ENCODE data around the gene DNAAF5.

Gene DNAAF5

DNA sequence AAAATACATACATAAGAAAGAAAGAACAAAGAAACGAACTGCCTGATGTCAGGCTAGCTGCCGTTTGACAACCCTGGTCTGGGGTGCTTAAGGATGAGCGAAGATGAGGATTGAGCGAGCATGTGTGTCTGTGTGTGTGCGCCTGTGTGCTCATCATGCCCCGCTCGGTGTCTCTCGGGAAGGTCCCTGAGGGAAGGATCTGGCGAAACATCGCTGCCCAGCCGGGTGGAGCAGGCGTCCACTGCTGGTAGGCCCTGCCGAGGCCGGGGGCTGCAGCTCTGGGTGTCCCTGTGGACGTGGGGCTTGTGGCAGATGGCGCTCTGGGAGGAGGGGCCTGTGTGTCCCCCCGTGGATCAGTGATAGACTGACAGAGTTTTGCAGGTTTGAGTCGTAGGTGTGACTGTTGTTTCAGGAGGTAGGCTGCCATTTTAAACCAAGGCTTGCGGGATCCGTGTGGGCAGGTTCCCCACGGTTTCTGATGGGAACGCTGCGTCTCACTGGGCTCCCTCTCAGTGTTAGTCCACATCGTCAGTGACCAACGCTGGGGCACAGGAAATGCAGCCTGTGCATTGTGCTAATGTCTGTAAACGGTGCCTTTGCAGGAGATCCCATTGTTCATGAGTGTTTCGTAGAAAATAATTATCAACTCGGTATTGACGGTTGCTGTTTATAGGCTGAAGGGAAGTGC lies 99.9 kb downstream of the DNAAF5 start:
- DNase-seq = no peak
- no peak overlapping the region for H2BK12ac ChIP-seq (ENCODE audit: low read length)

DNA sequence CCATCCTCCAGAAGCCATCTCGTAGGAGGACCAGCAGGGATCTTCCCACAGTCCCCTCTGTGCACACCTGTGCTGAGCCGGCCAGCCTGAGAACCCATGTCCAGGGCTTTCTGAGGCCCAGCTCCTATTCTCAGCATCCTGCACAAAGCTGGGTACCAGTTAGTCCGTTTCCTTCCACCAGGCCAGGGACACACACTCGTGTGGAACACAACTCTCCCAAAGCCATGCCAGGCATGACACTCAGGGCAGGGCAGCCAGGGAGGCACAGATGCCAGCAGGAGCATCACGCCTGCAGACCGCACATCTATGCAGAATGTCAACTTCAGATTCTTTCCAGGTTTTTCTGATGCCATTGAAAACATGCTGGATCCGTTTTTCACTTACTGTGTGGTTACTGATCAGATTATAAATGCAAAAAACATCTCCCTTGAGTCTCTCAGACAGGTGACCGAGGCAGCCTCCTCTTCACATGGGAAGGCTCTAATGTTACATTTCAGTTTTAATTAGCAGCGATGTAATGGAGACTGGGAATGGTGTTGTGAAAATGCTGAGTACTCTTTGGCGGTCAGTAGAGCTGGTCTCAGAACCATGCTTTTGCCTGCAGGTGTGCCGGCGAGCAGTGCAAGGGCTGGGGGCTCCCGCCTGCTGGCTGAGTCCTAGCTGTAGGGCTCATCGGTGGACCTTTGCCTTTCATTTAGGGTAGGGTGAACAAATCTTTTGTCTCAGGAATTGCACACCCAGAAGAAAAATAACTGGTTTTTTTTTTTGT lies 102.5 kb downstream of the DNAAF5 start:
- no peak overlapping the region for H2BK5ac ChIP-seq (ENCODE audit: low read depth, low read length, poor library complexity)
- no CpG with 5 or more reads among the region's 14 CpGs for WGBS (ENCODE audit: extremely low coverage, insufficient coverage, insufficient read length)
- H4K8ac ChIP-seq (ENCODE audit: low read depth, low read length) = no peak overlapping the region
- H4K91ac ChIP-seq (ENCODE audit: low read depth, low read length) = no peak overlapping the region
- peaks cover 2% of the 10 kb centered on the region for H3K9me3 ChIP-seq (ENCODE audit: insufficient read depth, low read depth, low read length)
- no peak overlapping the region for H3K14ac ChIP-seq (ENCODE audit: low read length)
- H3K27me3 ChIP-seq (ENCODE audit: insufficient read depth, low read length) = no peaks in the 10 kb centered on the region
- peak overlapping the region; percentile 53 for H3K4ac ChIP-seq (ENCODE audit: low read depth, low read length)
- peaks cover 5% of the 10 kb centered on the region for H3K79me2 ChIP-seq (ENCODE audit: control insufficient read depth, insufficient read depth, low read length, poor library complexity)
- H3K23ac ChIP-seq (ENCODE audit: low read length) = no peak overlapping the region
- no peak overlapping the region for H2AFZ ChIP-seq (ENCODE audit: insufficient read depth, low read length, poor library complexity)
- H3K79me1 ChIP-seq (ENCODE audit: low read length) = peaks cover 2% of the 10 kb centered on the region
- no peak overlapping the region for H4K12ac ChIP-seq (ENCODE audit: low read depth, low read length)
- DNase-seq = no peak
- no peak overlapping the region for H2BK120ac ChIP-seq (ENCODE audit: insufficient read depth, low read length, poor library complexity)
- peaks cover 15 to 18% of the 10 kb centered on the region in 2 experiments for H3K4me1 ChIP-seq (ENCODE audit: control insufficient read depth in 1 of 2, insufficient read depth in 2 of 2, low read length in 2 of 2)
- H3K9ac ChIP-seq (ENCODE audit: low read length) = no peak overlapping the region
- no peak overlapping the region for H3K18ac ChIP-seq (ENCODE audit: low read length)
- H3K27ac ChIP-seq (ENCODE audit: low read depth, low read length) = no peak overlapping the region
- H3K36me3 ChIP-seq (ENCODE audit: control insufficient read depth in 1 of 2, insufficient read depth in 2 of 2, low read length in 2 of 2) = peaks cover 4 to 5% of the 10 kb centered on the region in 2 experiments
- no peak overlapping the region for H3K4me2 ChIP-seq (ENCODE audit: low read length)
- no peak overlapping the region for H3K4me3 ChIP-seq (ENCODE audit: low read depth, low read length)
- H2BK12ac ChIP-seq (ENCODE audit: low read length) = no peak overlapping the region
- no peak overlapping the region for H2AK5ac ChIP-seq (ENCODE audit: low read length)

More for the DNA sequence above, 99.9 kb downstream of the DNAAF5 start:
- Histone ChIP-seq H4K91ac (ENCODE audit: low read depth, low read length) (no peak overlapping the region), H3K9me3 (ENCODE audit: insufficient read depth, low read depth, low read length) (no peaks in the 10 kb centered on the region), H3K27me3 (ENCODE audit: insufficient read depth, low read length) (no peaks in the 10 kb centered on the region), H3K36me3 (ENCODE audit: control insufficient read depth in 1 of 2, insufficient read depth in 2 of 2, low read length in 2 of 2) (peaks cover 3 to 10% of the 10 kb centered on the region in 2 experiments), H3K14ac (ENCODE audit: low read length) (no peak overlapping the region), H3K4me3 (ENCODE audit: low read depth, low read length) (no peak overlapping the region), H3K4me1 (ENCODE audit: control insufficient read depth in 1 of 2, insufficient read depth in 2 of 2, low read length in 2 of 2) (peaks cover 7 to 8% of the 10 kb centered on the region in 2 experiments), H4K12ac (ENCODE audit: low read depth, low read length) (no peak overlapping the region), H2BK120ac (ENCODE audit: insufficient read depth, low read length, poor library complexity) (no peak overlapping the region), H3K79me1 (ENCODE audit: low read length) (no peaks in the 10 kb centered on the region), H3K9ac (ENCODE audit: low read length) (no peak overlapping the region), H3K4ac (ENCODE audit: low read depth, low read length) (no peak overlapping the region), H3K23ac (ENCODE audit: low read length) (no peak overlapping the region), H2AFZ (ENCODE audit: insufficient read depth, low read length, poor library complexity) (no peak overlapping the region), H3K4me2 (ENCODE audit: low read length) (no peak overlapping the region), H3K27ac (ENCODE audit: low read depth, low read length) (no peak overlapping the region), H3K79me2 (ENCODE audit: control insufficient read depth, insufficient read depth, low read length, poor library complexity) (peaks cover 12% of the 10 kb centered on the region), H2BK5ac (ENCODE audit: low read depth, low read length, poor library complexity) (no peak overlapping the region), H4K8ac (ENCODE audit: low read depth, low read length) (no peak overlapping the region), H2AK5ac (ENCODE audit: low read length) (no peak overlapping the region), H3K18ac (ENCODE audit: low read length) (no peak overlapping the region)
- WGBS (ENCODE audit: extremely low coverage, insufficient coverage, insufficient read length) = no CpG with 5 or more reads among the region's 29 CpGs

DNA sequence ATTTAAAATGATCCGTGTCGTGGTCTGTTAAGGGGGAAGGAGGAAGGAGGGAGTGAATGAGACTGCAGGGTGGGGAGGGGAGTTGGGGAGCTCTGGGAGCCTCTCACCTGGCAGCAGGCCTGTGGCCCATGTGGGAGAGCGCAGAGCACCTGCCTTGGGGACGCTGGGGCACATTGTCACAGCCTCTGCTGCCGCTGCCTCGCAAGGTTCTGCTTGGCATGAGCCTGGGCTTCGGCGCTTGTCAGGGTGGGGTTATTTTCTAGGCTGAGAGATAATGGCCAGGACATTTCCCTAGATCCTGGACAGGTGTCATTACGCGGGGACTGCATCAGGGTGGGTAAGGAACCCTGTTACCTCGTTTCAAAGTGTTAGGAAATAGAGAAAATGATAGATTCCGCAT lies 103.6 kb downstream of the DNAAF5 start:
- Histone ChIP-seq H2AK5ac (ENCODE audit: low read length) (no peak overlapping the region), H3K4me2 (ENCODE audit: low read length) (no peak overlapping the region), H2BK5ac (ENCODE audit: low read depth, low read length, poor library complexity) (no peak overlapping the region), H3K14ac (ENCODE audit: low read length) (no peak overlapping the region), H3K23ac (ENCODE audit: low read length) (no peak overlapping the region), H3K9me3 (ENCODE audit: insufficient read depth, low read depth, low read length) (peaks cover 2% of the 10 kb centered on the region), H3K79me1 (ENCODE audit: low read length) (peaks cover 2% of the 10 kb centered on the region), H3K4me1 (ENCODE audit: control insufficient read depth in 1 of 2, insufficient read depth in 2 of 2, low read length in 2 of 2) (peaks cover 15 to 18% of the 10 kb centered on the region in 2 experiments), H3K4me3 (ENCODE audit: low read depth, low read length) (no peak overlapping the region), H3K27ac (ENCODE audit: low read depth, low read length) (no peak overlapping the region), H4K12ac (ENCODE audit: low read depth, low read length) (no peak overlapping the region), H2AFZ (ENCODE audit: insufficient read depth, low read length, poor library complexity) (no peak overlapping the region), H2BK12ac (ENCODE audit: low read length) (no peak overlapping the region), H3K18ac (ENCODE audit: low read length) (peak overlapping the region; percentile 82), H2BK120ac (ENCODE audit: insufficient read depth, low read length, poor library complexity) (no peak overlapping the region), H4K91ac (ENCODE audit: low read depth, low read length) (no peak overlapping the region), H3K36me3 (ENCODE audit: control insufficient read depth in 1 of 2, insufficient read depth in 2 of 2, low read length in 2 of 2) (peaks cover 4 to 5% of the 10 kb centered on the region in 2 experiments), H3K27me3 (ENCODE audit: insufficient read depth, low read length) (no peaks in the 10 kb centered on the region), H3K4ac (ENCODE audit: low read depth, low read length) (peak overlapping the region; percentile 6), H3K9ac (ENCODE audit: low read length) (no peak overlapping the region), H3K79me2 (ENCODE audit: control insufficient read depth, insufficient read depth, low read length, poor library complexity) (peaks cover 8% of the 10 kb centered on the region), H4K8ac (ENCODE audit: low read depth, low read length) (no peak overlapping the region)
- DNase-seq = no peak
- no CpG with 5 or more reads among the region's 12 CpGs for WGBS (ENCODE audit: extremely low coverage, insufficient coverage, insufficient read length)

DNA sequence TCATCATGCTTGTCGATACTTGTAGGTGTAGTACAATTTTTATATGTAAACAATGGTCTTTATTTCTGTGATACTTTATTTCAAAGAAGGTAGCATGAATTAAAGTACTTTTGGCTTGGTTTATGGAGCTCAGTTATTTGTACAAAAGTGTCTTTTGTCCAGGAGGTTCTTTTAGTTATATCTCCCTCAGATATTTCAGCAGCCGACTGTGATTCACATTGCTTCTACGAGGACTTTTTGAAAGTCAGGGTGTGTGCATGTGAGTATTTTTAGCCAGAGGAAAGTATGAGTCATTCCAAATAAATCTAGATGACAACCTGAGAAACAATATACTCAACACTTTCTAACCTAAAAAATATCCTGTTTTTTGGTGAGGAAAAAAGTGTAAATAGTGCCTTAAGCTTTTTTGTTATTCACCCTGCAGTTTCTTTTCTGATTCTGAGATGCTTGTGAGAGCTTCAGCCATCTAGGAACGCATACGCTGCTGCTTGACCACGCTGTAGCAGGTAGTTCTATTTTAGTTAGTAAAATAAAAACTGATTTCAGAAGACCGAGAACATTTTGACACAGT lies 105.2 kb downstream of the DNAAF5 start:
- Histone ChIP-seq H4K91ac (ENCODE audit: low read depth, low read length) (peak overlapping the region; percentile 29), H3K79me2 (ENCODE audit: control insufficient read depth, insufficient read depth, low read length, poor library complexity) (peaks cover 6% of the 10 kb centered on the region), H4K8ac (ENCODE audit: low read depth, low read length) (no peak overlapping the region), H3K23ac (ENCODE audit: low read length) (no peak overlapping the region), H2BK120ac (ENCODE audit: insufficient read depth, low read length, poor library complexity) (no peak overlapping the region), H4K12ac (ENCODE audit: low read depth, low read length) (no peak overlapping the region), H3K27ac (ENCODE audit: low read depth, low read length) (peak overlapping the region; percentile 91), H2BK5ac (ENCODE audit: low read depth, low read length, poor library complexity) (peak overlapping the region; percentile 12), H3K79me1 (ENCODE audit: low read length) (peaks cover 2% of the 10 kb centered on the region), H2BK12ac (ENCODE audit: low read length) (no peak overlapping the region), H2AFZ (ENCODE audit: insufficient read depth, low read length, poor library complexity) (no peak overlapping the region), H3K14ac (ENCODE audit: low read length) (no peak overlapping the region), H3K18ac (ENCODE audit: low read length) (no peak overlapping the region), H2AK5ac (ENCODE audit: low read length) (no peak overlapping the region), H3K4me2 (ENCODE audit: low read length) (peak overlapping the region; percentile 40), H3K9ac (ENCODE audit: low read length) (no peak overlapping the region), H3K27me3 (ENCODE audit: insufficient read depth, low read length) (no peaks in the 10 kb centered on the region), H3K36me3 (ENCODE audit: control insufficient read depth in 1 of 2, insufficient read depth in 2 of 2, low read length in 2 of 2) (peaks cover 6 to 10% of the 10 kb centered on the region in 2 experiments), H3K9me3 (ENCODE audit: insufficient read depth, low read depth, low read length) (peaks cover 2% of the 10 kb centered on the region), H3K4me1 (ENCODE audit: control insufficient read depth in 1 of 2, insufficient read depth in 2 of 2, low read length in 2 of 2) (peaks cover 21% of the 10 kb centered on the region in 2 experiments), H3K4me3 (ENCODE audit: low read depth, low read length) (no peak overlapping the region), H3K4ac (ENCODE audit: low read depth, low read length) (no peak overlapping the region)
- DNase-seq = peak; percentile 57 to 84
- no CpG with 5 or more reads among the region's 7 CpGs for WGBS (ENCODE audit: extremely low coverage, insufficient coverage, insufficient read length)
